Neural progenitor cell (in vitro differentiated cells): Measurements from ENCODE around the gene SFMBT2.

Experiments used
- CTCF ChIP-seq: fragments of 200-600 bp; sonication (generic); IDR thresholded peaks from 2 replicates; pipeline ENCODE4 v1.5.1; 2017; ENCODE audit warnings: antibody characterized with exemption, mild to moderate bottlenecking
- EZH2 ChIP-seq: fragments of 200-600 bp; sonication (generic); IDR thresholded peaks from 2 replicates; pipeline ENCODE4 v1.6.1; 2017; ENCODE audit warnings: antibody characterized with exemption, mild to moderate bottlenecking, moderate library complexity

- no peak for TF ChIP-seq EZH2
- TF ChIP-seq CTCF: no peak
Measured at GRCh38 chr10:7397049-7398035, 13.5 kb downstream of the SFMBT2 start.
